Activated gamma-delta T cell treated with anti-CD3 and anti-CD28 coated beads, Interleukin-2, amount 50 U/mL, for 16 hours (primary cell): Measurements from ENCODE around the gene CALCB.

Experiments
- DNase-seq: peaks from one replicate; pipeline ENCODE4 v3.0.0-alpha.2; 2020; ENCODE audit warnings: low read depth

Gene CALCB

DNA sequence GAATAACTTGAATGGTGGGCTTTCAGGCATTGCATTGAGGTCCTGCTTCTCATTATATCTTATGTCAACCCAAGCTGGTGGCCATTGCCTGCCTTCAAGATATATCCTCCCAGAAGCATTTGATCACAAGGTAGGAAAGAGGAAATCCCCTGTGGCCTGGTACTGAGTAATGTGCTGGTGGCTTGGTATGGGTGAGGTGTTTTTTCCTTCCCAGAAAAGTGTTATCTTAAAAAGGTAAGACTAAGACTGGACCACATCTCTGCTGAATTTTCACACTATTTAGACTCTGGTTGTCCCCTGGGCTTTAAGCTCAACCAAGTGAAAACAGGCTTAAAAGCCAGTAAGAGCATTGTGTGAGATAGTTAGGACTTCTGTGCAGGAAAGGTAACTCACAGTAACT, 45.0 kb downstream of the CALCB start:
- DNase-seq = no peak

DNA sequence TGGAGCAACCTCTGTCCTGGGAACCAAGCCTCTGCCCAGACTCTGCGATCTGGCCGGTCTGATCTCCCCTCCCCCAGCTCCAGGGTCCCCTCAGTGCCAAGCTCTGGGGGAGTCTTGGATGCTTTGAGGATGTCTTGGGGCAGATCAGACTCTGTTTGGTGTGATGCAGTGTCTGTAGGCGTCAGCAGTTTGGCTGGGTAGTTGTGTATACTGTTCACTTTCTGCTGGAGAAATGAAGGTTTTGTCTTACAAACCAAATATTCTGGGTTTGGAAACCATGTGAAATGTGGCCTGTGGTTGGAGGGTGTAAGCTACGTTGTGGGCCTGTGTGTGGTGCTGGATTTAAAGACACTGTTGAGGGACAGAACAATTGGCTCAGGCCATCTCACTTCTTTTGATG, 46.0 kb downstream of the CALCB start:
- DNase-seq = no peak

DNA sequence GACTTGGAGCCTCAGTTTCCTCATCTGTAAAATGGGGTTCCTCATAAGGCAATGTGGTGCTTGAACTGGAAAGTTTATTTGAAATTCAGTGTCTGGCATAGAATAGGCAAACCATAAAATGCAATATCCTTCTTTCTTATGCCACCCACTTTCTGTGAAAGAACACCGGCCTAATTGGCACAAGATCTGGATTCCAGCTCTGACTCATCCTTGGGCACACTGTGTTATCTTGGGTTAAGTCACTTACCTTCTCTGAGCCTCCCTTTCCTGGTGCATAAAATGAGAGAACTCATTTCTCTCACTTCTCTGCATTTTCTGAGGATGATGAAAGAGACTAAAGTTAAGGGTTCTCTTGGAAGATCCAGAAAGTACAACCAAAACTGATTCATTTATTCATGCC, 46.4 kb downstream of the CALCB start:
- DNase-seq = no peak

DNA sequence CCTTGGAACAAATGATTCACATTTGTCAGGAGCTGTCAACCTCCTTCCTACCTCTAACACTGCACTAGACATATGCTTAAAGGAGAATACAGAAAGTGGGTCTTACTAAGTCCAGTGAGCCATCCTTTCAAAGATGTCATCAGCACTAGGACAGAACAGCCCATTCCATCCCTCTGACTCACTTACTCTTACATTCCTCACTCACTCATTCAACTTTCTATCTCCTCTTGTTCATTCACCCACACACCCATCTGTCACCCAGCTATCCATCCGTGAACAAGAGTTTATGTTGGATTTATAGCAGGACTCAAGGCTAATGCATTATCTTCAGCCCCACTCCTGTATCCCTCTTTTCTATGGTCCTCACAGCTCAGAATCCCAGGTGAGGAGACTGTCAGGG, 50.5 kb downstream of the CALCB start:
- no peak for DNase-seq

DNA sequence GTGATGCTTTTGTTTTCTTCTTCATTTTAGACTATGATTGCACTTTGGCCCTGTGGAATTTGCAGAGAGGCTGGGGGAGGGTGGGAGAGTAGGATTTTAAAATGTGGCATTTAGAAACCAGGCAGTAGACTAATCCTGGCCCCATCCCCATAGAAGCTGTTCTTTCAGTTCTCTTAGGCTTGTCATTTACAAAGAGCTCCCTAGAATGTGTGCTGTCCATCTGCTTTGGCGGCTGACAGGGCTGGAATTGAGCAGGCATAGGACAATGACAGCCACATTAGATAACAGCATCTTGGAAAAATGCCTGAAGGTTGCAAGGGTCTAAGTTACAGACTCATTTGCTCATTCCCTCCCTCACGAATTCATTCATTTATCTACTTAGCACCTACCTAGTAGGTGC, 51.1 kb downstream of the CALCB start:
- no peak for DNase-seq

DNA sequence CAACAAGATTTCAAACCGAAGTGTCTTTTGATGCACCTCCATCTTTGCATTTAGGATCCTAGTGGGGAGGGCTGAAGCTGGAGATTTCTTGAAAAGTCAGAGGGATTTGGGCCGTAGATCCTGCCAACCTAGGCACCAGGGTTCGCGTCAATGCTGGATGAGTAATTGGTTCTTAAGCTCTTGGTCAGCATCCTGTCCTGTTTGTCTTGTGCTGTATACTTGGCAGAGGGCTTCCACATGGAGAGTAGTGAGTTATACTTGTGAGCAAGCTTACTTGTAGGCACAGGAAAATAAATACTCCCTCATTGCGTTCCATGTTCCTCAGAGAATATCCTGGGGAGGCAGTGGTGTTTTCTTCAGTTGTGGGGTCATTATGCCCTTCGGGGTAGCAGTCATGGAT, 53.9 kb downstream of the CALCB start:
- DNase-seq = no peak
